Type B pancreatic cell (in vitro differentiated cells): Measurements from ENCODE around the gene FYB1. TPM values are rescaled to one million over a fixed set of nuclear protein-coding genes. Genes with fewer than 3 reads are reported as not detected.
"Not testable (repeated sequence)": the region's sequence is repeated elsewhere in the genome, so short reads cannot be mapped to it uniquely, and the experiment has no call there.

ENCODE experiments used
- DNase-seq: peaks from one replicate; pipeline ENCODE4 v3.0.0; 2021; ENCODE audit warnings: mixed read lengths; ENCODE audit not compliant: unreplicated experiment; ENCODE audit errors: extremely low spot score
- H3K27ac Mint-ChIP-seq: 2 replicates; pipeline ENCODE4 v1.8.0; 2021; ENCODE audit warnings: mild to moderate bottlenecking, mixed read lengths
- H3K27me3 Mint-ChIP-seq: 2 replicates; pipeline ENCODE4 v1.8.0; 2021; ENCODE audit warnings: mixed read lengths
- H3K36me3 Mint-ChIP-seq: 2 replicates; pipeline ENCODE4 v1.8.0; 2021; ENCODE audit warnings: mixed read lengths
- H3K4me1 Mint-ChIP-seq: one replicate; pipeline ENCODE4 v1.8.0; 2021; ENCODE audit warnings: mixed read lengths; ENCODE audit not compliant: unreplicated experiment
- H3K4me3 Mint-ChIP-seq: 2 replicates; pipeline ENCODE4 v1.8.0; 2021; ENCODE audit warnings: mild to moderate bottlenecking, mixed read lengths
- H3K9me3 Mint-ChIP-seq: 2 replicates; pipeline ENCODE4 v1.8.0; 2021; ENCODE audit warnings: mixed read lengths
- total RNA-seq: library from RNA; stranded (reverse); gene quantifications from 2 replicates; pipeline ENCODE4 v1.2.1, GENCODE V29; 2021; ENCODE audit warnings: low replicate concordance
- TF ChIP-seq, protein P1 (sequence below): fragments of 200-600 bp; sonication (generic); conservative IDR thresholded peaks from 2 replicates; pipeline ENCODE4 v1.5.0; 2021; ENCODE audit warnings: antibody characterized with exemption, mild to moderate bottlenecking

Gene FYB1
- total RNA-seq, 1 donor from 2014 or later: 0.24 TPM

DNA sequence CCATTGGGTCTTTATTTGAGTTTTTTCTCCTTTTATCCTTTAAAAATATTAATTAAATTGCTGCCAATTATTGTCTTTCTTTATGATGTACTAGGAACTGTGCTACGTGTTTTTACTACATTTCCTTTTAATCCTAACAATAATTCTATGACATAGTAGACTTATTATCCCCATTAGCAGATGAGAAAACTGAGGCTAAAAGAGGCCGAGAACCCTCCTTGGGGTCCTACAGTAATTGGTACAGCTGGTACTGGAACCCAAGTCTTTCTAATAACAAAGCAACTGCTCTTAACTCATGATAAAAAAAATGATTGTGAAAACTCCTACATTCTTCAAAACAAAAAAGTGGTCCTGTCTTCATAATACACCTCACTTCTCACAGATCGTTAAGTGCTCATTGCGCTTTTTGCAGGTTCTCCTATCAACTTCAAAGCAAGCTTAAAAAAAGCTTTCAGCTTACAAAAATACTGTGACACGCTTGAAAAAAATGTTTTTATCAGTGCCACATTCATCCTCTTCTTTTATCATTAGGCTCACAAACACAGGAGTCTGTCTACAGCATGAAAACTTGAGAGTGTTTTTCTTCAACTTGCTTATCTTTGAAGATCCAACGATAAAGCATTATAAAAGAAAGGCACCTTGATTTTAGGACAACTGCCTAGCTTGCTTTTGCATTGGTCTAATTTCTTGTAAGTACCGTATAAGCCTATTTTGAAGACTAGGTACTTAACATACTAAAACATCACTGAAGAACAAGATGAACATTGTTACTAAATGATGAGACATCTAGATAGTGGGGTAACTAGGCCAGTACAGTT, 32.4 kb downstream of the FYB1 start:
- Mint-ChIP-seq H3K4me3 (no peak overlapping the region), H3K27ac (no peak overlapping the region), H3K4me1 (peaks cover 6% of the 10 kb centered on the region), H3K36me3 (no peaks in the 10 kb centered on the region), H3K9me3 (no peaks in the 10 kb centered on the region), H3K27me3 (peaks cover 18% of the 10 kb centered on the region)
- TF ChIP-seq, protein P1, sequence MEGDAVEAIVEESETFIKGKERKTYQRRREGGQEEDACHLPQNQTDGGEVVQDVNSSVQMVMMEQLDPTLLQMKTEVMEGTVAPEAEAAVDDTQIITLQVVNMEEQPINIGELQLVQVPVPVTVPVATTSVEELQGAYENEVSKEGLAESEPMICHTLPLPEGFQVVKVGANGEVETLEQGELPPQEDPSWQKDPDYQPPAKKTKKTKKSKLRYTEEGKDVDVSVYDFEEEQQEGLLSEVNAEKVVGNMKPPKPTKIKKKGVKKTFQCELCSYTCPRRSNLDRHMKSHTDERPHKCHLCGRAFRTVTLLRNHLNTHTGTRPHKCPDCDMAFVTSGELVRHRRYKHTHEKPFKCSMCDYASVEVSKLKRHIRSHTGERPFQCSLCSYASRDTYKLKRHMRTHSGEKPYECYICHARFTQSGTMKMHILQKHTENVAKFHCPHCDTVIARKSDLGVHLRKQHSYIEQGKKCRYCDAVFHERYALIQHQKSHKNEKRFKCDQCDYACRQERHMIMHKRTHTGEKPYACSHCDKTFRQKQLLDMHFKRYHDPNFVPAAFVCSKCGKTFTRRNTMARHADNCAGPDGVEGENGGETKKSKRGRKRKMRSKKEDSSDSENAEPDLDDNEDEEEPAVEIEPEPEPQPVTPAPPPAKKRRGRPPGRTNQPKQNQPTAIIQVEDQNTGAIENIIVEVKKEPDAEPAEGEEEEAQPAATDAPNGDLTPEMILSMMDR: no peak
- no peak for DNase-seq

DNA sequence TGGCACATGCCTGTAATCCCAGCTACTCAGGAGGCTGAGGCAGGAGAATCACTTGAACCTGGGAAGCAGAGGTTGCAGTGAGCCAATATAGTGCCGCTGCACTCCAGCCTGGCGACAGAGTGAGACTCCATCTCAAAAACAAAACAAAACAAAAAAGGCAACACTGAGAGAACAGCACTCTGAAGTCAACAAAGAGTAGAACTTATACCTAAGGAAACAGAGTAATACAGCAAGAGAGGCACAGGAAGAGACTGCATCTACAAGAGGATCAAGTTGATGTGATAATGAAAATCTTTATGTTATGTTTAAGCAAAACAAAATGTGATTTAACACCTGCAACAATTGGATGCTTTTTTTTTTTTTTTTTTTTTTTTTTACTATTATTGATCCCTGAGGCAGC, 33.1 kb downstream of the FYB1 start:
- DNase-seq: no peak
- H3K4me1 Mint-ChIP-seq: peaks cover 6% of the 10 kb centered on the region
- no peaks in the 10 kb centered on the region for H3K36me3 Mint-ChIP-seq
- H3K27ac Mint-ChIP-seq: no peak overlapping the region
- no peaks in the 10 kb centered on the region for H3K9me3 Mint-ChIP-seq
- H3K27me3 Mint-ChIP-seq: peaks cover 23% of the 10 kb centered on the region
- TF ChIP-seq, protein P1: no peak
- no peak overlapping the region for H3K4me3 Mint-ChIP-seq

DNA sequence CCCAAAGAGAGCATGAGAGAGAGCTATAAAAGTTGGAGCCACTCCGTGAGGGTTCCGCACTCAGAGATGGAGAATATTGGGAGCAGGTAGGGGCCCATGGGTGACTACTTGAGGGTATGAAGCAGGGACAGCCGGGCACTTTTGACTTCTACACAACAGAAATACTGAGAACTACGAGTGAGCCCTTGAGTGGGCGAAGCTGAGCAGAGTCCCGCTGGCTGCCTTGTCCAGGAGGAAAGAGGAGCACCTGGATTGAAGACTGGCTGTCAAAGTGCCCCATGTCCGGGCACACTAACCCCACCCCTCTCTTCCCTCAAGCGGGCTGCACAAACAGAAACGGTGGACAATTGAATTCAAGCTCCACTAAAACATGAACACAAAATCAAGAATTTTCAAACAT, 33.6 kb downstream of the FYB1 start:
- DNase-seq: no peak
- no peak overlapping the region for H3K4me3 Mint-ChIP-seq
- no peak overlapping the region for H3K27ac Mint-ChIP-seq
- H3K9me3 Mint-ChIP-seq: no peaks in the 10 kb centered on the region
- TF ChIP-seq, protein P1: no peak
- H3K27me3 Mint-ChIP-seq: peaks cover 21% of the 10 kb centered on the region
- peaks cover 1% of the 10 kb centered on the region for H3K4me1 Mint-ChIP-seq
- H3K36me3 Mint-ChIP-seq: no peaks in the 10 kb centered on the region

DNA sequence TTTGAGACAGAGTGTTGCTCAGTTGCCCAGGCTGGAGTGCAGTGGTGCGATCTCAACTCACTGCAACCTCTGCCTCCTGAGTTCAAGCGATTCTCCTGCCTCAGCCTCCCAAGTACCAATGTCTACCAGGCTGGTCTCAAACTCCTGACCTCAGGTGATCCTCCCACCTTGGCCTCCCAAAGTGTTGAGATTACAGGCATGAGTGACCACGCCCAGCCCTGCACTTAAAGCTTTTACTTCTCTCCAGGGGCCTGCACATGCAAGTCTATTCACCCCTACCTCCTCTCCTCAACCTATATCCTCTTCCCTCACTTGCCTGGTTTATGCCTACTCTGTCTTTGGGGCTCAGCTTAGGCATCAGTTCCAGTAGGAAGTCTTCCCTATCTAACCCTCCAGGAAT, 39.8 kb downstream of the FYB1 start:
- H3K27ac Mint-ChIP-seq, H3K4me3 Mint-ChIP-seq, H3K4me1 Mint-ChIP-seq, H3K9me3 Mint-ChIP-seq, H3K36me3 Mint-ChIP-seq, DNase-seq: not testable (repeated sequence)
- peaks cover 24% of the 10 kb centered on the region for H3K27me3 Mint-ChIP-seq

DNA sequence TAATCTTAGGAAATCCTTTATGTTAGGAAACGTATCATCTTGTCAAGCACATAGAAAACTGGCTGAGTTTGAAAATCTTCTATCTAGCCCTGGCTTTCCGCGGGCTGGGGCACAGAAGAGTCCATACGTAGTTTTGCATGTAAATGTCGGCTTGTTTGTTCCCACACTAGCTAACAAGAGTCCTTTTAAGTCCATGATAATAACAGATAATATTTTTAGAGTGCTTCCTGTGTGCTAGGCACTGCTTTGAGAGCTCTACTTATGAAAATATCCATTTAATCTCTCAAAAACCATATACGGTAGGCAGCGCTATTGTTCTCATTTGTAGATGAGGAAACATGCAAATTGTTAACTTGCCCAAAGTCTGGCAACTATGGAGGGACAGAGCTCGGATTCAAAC, 40.5 kb downstream of the FYB1 start:
- H3K27ac Mint-ChIP-seq: no peak overlapping the region
- H3K4me1 Mint-ChIP-seq: no peaks in the 10 kb centered on the region
- TF ChIP-seq, protein P1: no peak
- H3K4me3 Mint-ChIP-seq: no peak overlapping the region
- H3K9me3 Mint-ChIP-seq: no peaks in the 10 kb centered on the region
- DNase-seq: no peak
- H3K27me3 Mint-ChIP-seq: peaks cover 24% of the 10 kb centered on the region
- no peaks in the 10 kb centered on the region for H3K36me3 Mint-ChIP-seq

DNA sequence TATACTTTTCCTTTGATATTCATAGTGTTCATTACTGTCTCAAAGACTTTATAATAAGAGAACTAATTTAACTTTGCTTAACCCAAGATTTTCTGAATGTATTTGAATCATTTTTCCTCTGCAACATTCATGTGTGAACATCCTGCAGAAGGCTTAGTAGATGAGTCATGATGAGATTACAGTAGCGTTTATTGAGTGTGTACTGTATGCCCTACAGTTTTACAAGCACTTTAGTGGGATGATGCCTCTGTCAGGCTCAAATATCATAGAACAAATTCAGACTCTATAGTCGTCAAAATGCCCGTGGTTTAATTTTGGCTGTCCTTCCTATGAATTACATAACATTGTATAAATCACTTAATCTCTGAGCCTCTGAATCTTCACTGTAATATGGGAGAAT, 41.2 kb downstream of the FYB1 start:
- Mint-ChIP-seq H3K36me3 (no peaks in the 10 kb centered on the region), H3K27me3 (peaks cover 24% of the 10 kb centered on the region), H3K4me3 (no peak overlapping the region), H3K27ac (no peak overlapping the region), H3K4me1 (no peaks in the 10 kb centered on the region), H3K9me3 (no peaks in the 10 kb centered on the region)
- TF ChIP-seq, protein P1: no peak
- no peak for DNase-seq
